OCI-LY7 (cell line): ENCODE data around the gene TBC1D1. TPM values are rescaled to one million over a fixed set of nuclear protein-coding genes. Genes with fewer than 3 reads are reported as not detected.

Experiments
- BruUV-seq: library from RNA; stranded (reverse); fragments of 400-500 nt; replicated peaks from 2 replicates; lab custom pipeline; 2021; lab: Mats Ljungman, UMichigan
- CTCF ChIA-PET: fragments of 300-600 bp; sonication (Branson Sonifier 250); formaldehyde crosslinking; loops from one replicate; lab custom pipeline; 2022; ENCODE audit warnings: antibody characterized with exemption; ENCODE audit not compliant: unreplicated experiment; lab: Charles Lee
- POLR2A ChIA-PET: fragments of 300-600 bp; sonication (Branson Sonifier 250); formaldehyde crosslinking; loops from one replicate; lab custom pipeline; 2022; ENCODE audit warnings: antibody characterized with exemption; lab: Charles Lee
- DNase-seq: peaks from one replicate; pipeline ENCODE4 v3.0.0-alpha.2; 2015; ENCODE audit warnings: low spot score
- H2AFZ ChIP-seq: fragments of 200-600 bp; sonication (generic), shearing (Covaris generic); 2 replicates; pipeline ENCODE4 v1.6.1; 2014; ENCODE audit warnings: mild to moderate bottlenecking, antibody characterized with exemption, low read length, moderate library complexity
- H3K27ac ChIP-seq: fragments of 200-600 bp; sonication (generic); 2 replicates; pipeline ENCODE4 v1.5.1; 2014; ENCODE audit warnings: mixed run types, low read depth, mild to moderate bottlenecking, moderate library complexity, low read length, inconsistent platforms; ENCODE audit not compliant: poor library complexity, severe bottlenecking
- H3K36me3 ChIP-seq: fragments of 200-600 bp; sonication (generic); 2 replicates; pipeline ENCODE4 v1.6.1; 2014; ENCODE audit warnings: mild to moderate bottlenecking, antibody characterized with exemption, low read length, moderate library complexity, mixed read lengths; ENCODE audit not compliant: insufficient read depth
- H3K4me1 ChIP-seq: fragments of 200-600 bp; sonication (generic); 2 replicates; pipeline ENCODE4 v1.5.1; 2014; ENCODE audit warnings: mild to moderate bottlenecking, low read length; ENCODE audit not compliant: insufficient read depth, poor library complexity, severe bottlenecking
- H3K4me2 ChIP-seq: fragments of 200-600 bp; sonication (generic); 2 replicates; pipeline ENCODE4 v1.6.1; 2014; ENCODE audit warnings: mild to moderate bottlenecking, low read length
- H3K4me3 ChIP-seq: fragments of 200-600 bp; sonication (generic); 2 replicates; pipeline ENCODE4 v1.5.1; 2014; ENCODE audit warnings: mild to moderate bottlenecking, low read depth, low read length; ENCODE audit not compliant: poor library complexity, severe bottlenecking
- H3K79me2 ChIP-seq: fragments of 200-600 bp; sonication (generic); 2 replicates; pipeline ENCODE4 v1.6.1; 2016; ENCODE audit warnings: low read depth, mild to moderate bottlenecking, low read length, moderate library complexity, mixed read lengths; ENCODE audit not compliant: insufficient read depth
- H3K9me2 ChIP-seq: fragments of 200-600 bp; sonication (generic); 2 replicates; pipeline ENCODE4 v1.6.1; 2016; ENCODE audit warnings: mild to moderate bottlenecking, low read length, mixed read lengths; ENCODE audit not compliant: insufficient read depth
- H3K9me3 ChIP-seq: fragments of 200-600 bp; sonication (generic); 2 replicates; pipeline ENCODE4 v1.6.1; 2014; ENCODE audit warnings: mild to moderate bottlenecking, mixed run types, low read length, mixed read lengths
- H4K20me1 ChIP-seq: fragments of 200-600 bp; sonication (generic); 2 replicates; pipeline ENCODE4 v1.6.1; 2014; ENCODE audit warnings: mild to moderate bottlenecking, antibody characterized with exemption, low read length, moderate library complexity, mixed read lengths; ENCODE audit not compliant: insufficient read depth
- CTCF ChIP-seq: fragments of 200-600 bp; sonication (generic); conservative IDR thresholded peaks from 2 replicates; pipeline ENCODE4 v1.5.1; 2014; ENCODE audit warnings: mild to moderate bottlenecking, antibody characterized with exemption, low read length, moderate library complexity, mixed read lengths
- EZH2phosphoT487 ChIP-seq: fragments of 200-600 bp; sonication (generic); IDR thresholded peaks from 2 replicates; pipeline ENCODE4 v1.6.1; 2018; ENCODE audit warnings: low read depth, borderline replicate concordance, mild to moderate bottlenecking, mixed run types, antibody characterized with exemption, low read length, moderate library complexity, mixed read lengths
- intact Hi-C: fragments of 100-400 bp; cut with micrococcal nuclease; formaldehyde crosslinking; loops from one replicate; pipeline ENCODE4 v1.10.0; 2022; ENCODE audit not compliant: unreplicated experiment
- total RNA-seq, 2 experiments: library from RNA; depleted of rRNA in 1 of 2; stranded (reverse); fragments of >200 nt in 1 of 2; shearing (Covaris generic) in 1 of 2; gene quantifications; 2 replicates each; pipeline ENCODE4 v1.2.3, GENCODE V29; 2014 to 2022

The TBC1D1 gene
- total RNA-seq, 2 experiments from 2014 or later = 539 to 545 TPM

GRCh38 chr4:38097818-38098217 lies 206.9 kb downstream of the TBC1D1 start:
- CTCF ChIA-PET = no interaction called here
- no peak for TF ChIP-seq CTCF
- no peak for TF ChIP-seq EZH2phosphoT487
- Histone ChIP-seq H2AFZ (no peak overlapping the region), H3K79me2 (no peaks in the 10 kb centered on the region), H4K20me1 (no peaks in the 10 kb centered on the region), H3K4me2 (no peak overlapping the region), H3K9me2 (no peaks in the 10 kb centered on the region), H3K4me3 (no peak overlapping the region), H3K9me3 (no peaks in the 10 kb centered on the region), H3K27ac (no peak overlapping the region), H3K4me1 (no peaks in the 10 kb centered on the region), H3K36me3 (peaks cover 95% of the 10 kb centered on the region)
- POLR2A ChIA-PET = interaction anchor here (0.6 to 2.1 kb wide), 4 partner anchors 9 to 599 kb away, joined by 3 to 5 read pairs (median 4); no protein-coding TSS in a partner anchor
- no TSS peak for BruUV-seq
- intact Hi-C loops = no loop called here
- no peak for DNase-seq

GRCh38 chr4:38099020-38099600 lies 208.2 kb downstream of the TBC1D1 start:
- BruUV-seq = no TSS peak
- Histone ChIP-seq H3K36me3 (peaks cover 92% of the 10 kb centered on the region), H3K9me2 (no peaks in the 10 kb centered on the region), H3K4me3 (no peak overlapping the region), H3K4me1 (no peaks in the 10 kb centered on the region), H3K9me3 (no peaks in the 10 kb centered on the region), H3K4me2 (no peak overlapping the region), H3K27ac (no peak overlapping the region), H2AFZ (no peak overlapping the region), H3K79me2 (no peaks in the 10 kb centered on the region), H4K20me1 (no peaks in the 10 kb centered on the region)
- intact Hi-C loops = no loop called here
- CTCF ChIA-PET = no interaction called here
- no peak for TF ChIP-seq EZH2phosphoT487
- TF ChIP-seq CTCF = no peak
- no peak for DNase-seq
- POLR2A ChIA-PET = interaction anchor here (2.1 kb wide), 1 partner anchor 11 kb away, joined by 5 read pairs; no protein-coding TSS in a partner anchor

- intact Hi-C loops = no loop called here
- ChIA-PET CTCF (no interaction called here), POLR2A (interaction anchor here (1.5 to 2.1 kb wide), 2 partner anchors 10 to 12 kb away, joined by 4 to 5 read pairs; no protein-coding TSS in a partner anchor)
- Histone ChIP-seq H3K4me3 (no peak overlapping the region), H3K4me1 (no peaks in the 10 kb centered on the region), H3K27ac (no peak overlapping the region), H3K9me2 (no peaks in the 10 kb centered on the region), H3K9me3 (no peaks in the 10 kb centered on the region), H3K79me2 (no peaks in the 10 kb centered on the region), H2AFZ (no peak overlapping the region), H3K36me3 (peaks cover 90% of the 10 kb centered on the region), H4K20me1 (no peaks in the 10 kb centered on the region), H3K4me2 (no peak overlapping the region)
- TF ChIP-seq EZH2phosphoT487 = no peak
- no peak for TF ChIP-seq CTCF
- DNase-seq = no peak
- no TSS peak for BruUV-seq
Measured at GRCh38 chr4:38099908-38100407, 209.1 kb downstream of the TBC1D1 start.
